ENCODE measurements around the gene RHOBTB1.

RHOBTB1 gene

GRCh38 chr10:60894786-60895185 lies 49.2 kb downstream of the RHOBTB1 start:
- TF ChIP-seq EZH2phosphoT487 (IDR thresholded peaks at IDR 0.05; ENCODE audit: borderline replicate concordance, low read length) (no peak), CTCF (IDR thresholded peaks at IDR 0.05; ENCODE audit: low read depth, low read length, poor library complexity, severe bottlenecking) (no peak)
- Histone ChIP-seq H3K79me2 (ENCODE audit: control insufficient read depth, low read length) (no peaks in the 10 kb centered on the region), H3K4me3 (ENCODE audit: low read length) (no peak overlapping the region)

GRCh38 chr10:60893231-60893630 lies 50.8 kb downstream of the RHOBTB1 start:
- Histone ChIP-seq H3K4me3 (ENCODE audit: low read length) (no peak overlapping the region), H3F3A (ENCODE audit: control insufficient read depth, insufficient read depth) (no peaks in the 10 kb centered on the region)

More at GRCh38 chr10:60894786-60895185, 49.2 kb downstream of the RHOBTB1 start:
- Histone ChIP-seq H3K4me2 (ENCODE audit: low read length) (no peak overlapping the region), H4K20me1 (ENCODE audit: control insufficient read depth, insufficient read depth, low read depth, low read length) (no peaks in the 10 kb centered on the region), H3K27ac (ENCODE audit: low read depth, low read length) (no peak overlapping the region), H3K27me3 (ENCODE audit: control insufficient read depth, low read length) (no peaks in the 10 kb centered on the region), H3F3A (ENCODE audit: control insufficient read depth, insufficient read depth) (no peaks in the 10 kb centered on the region), H3K9me2 (replicated peaks; ENCODE audit: control insufficient read depth, low read length) (no peaks in the 10 kb centered on the region), H3K4me1 (ENCODE audit: control insufficient read depth, low read length) (no peaks in the 10 kb centered on the region), H3K36me3 (ENCODE audit: control insufficient read depth, low read length) (no peaks in the 10 kb centered on the region), H3K9me3 (ENCODE audit: control insufficient read depth, insufficient read depth, low read length) (no peaks in the 10 kb centered on the region)

GRCh38 chr10:60892571-60892970 lies 51.4 kb downstream of the RHOBTB1 start:
- Histone ChIP-seq H3K36me3 (ENCODE audit: control insufficient read depth, low read length) (no peaks in the 10 kb centered on the region), H3K79me2 (ENCODE audit: control insufficient read depth, low read length) (no peaks in the 10 kb centered on the region), H4K20me1 (ENCODE audit: control insufficient read depth, insufficient read depth, low read depth, low read length) (no peaks in the 10 kb centered on the region), H3K4me3 (ENCODE audit: low read length) (no peak overlapping the region), H3K4me2 (ENCODE audit: low read length) (no peak overlapping the region), H3K4me1 (ENCODE audit: control insufficient read depth, low read length) (no peaks in the 10 kb centered on the region), H3F3A (ENCODE audit: control insufficient read depth, insufficient read depth) (no peaks in the 10 kb centered on the region), H3K27ac (ENCODE audit: low read depth, low read length) (no peak overlapping the region), H3K27me3 (ENCODE audit: control insufficient read depth, low read length) (no peaks in the 10 kb centered on the region), H3K9me2 (replicated peaks; ENCODE audit: control insufficient read depth, low read length) (no peaks in the 10 kb centered on the region), H3K9me3 (ENCODE audit: control insufficient read depth, insufficient read depth, low read length) (no peaks in the 10 kb centered on the region)
- TF ChIP-seq EZH2phosphoT487 (IDR thresholded peaks at IDR 0.05; ENCODE audit: borderline replicate concordance, low read length) (no peak), CTCF (IDR thresholded peaks at IDR 0.05; ENCODE audit: low read depth, low read length, poor library complexity, severe bottlenecking) (no peak)

More at GRCh38 chr10:60893231-60893630, 50.8 kb downstream of the RHOBTB1 start:
- Histone ChIP-seq H3K9me2 (replicated peaks; ENCODE audit: control insufficient read depth, low read length) (no peaks in the 10 kb centered on the region), H3K27me3 (ENCODE audit: control insufficient read depth, low read length) (no peaks in the 10 kb centered on the region), H3K27ac (ENCODE audit: low read depth, low read length) (no peak overlapping the region), H3K4me1 (ENCODE audit: control insufficient read depth, low read length) (no peaks in the 10 kb centered on the region), H3K79me2 (ENCODE audit: control insufficient read depth, low read length) (no peaks in the 10 kb centered on the region), H4K20me1 (ENCODE audit: control insufficient read depth, insufficient read depth, low read depth, low read length) (no peaks in the 10 kb centered on the region), H3K4me2 (ENCODE audit: low read length) (no peak overlapping the region), H3K36me3 (ENCODE audit: control insufficient read depth, low read length) (no peaks in the 10 kb centered on the region), H3K9me3 (ENCODE audit: control insufficient read depth, insufficient read depth, low read length) (no peaks in the 10 kb centered on the region)
- TF ChIP-seq CTCF (IDR thresholded peaks at IDR 0.05; ENCODE audit: low read depth, low read length, poor library complexity, severe bottlenecking): no peak
- no peak for TF ChIP-seq EZH2phosphoT487 (IDR thresholded peaks at IDR 0.05; ENCODE audit: borderline replicate concordance, low read length)

All from DOHH2 (cell line).